ENCODE data around the gene DNAH8.

The DNAH8 gene

GRCh38 chr6:38755207-38755606 is 40.1 kb downstream of the DNAH8 start:
- in situ Hi-C loops (cut with MboI; ENCODE audit: low pct_unique_long_range_greater_than_20kb, low sequenced_read_pairs, unreplicated experiment): no loop called here
- no peak for DNase-seq (ENCODE audit: low spot score)
- TF ChIP-seq CTCF (IDR thresholded peaks at IDR 0.05; ENCODE audit: extremely low read depth, insufficient read depth, missing control alignments): no peak

- in situ Hi-C loops (cut with MboI; ENCODE audit: low pct_unique_long_range_greater_than_20kb, low sequenced_read_pairs, unreplicated experiment): no loop called here
- TF ChIP-seq CTCF (IDR thresholded peaks at IDR 0.05; ENCODE audit: extremely low read depth, insufficient read depth, missing control alignments): no peak
- no peak for DNase-seq (ENCODE audit: low spot score)
Measured at GRCh38 chr6:38755874-38756273, 40.8 kb downstream of the DNAH8 start.

- DNase-seq (ENCODE audit: low spot score): no peak
- in situ Hi-C loops (cut with MboI; ENCODE audit: low pct_unique_long_range_greater_than_20kb, low sequenced_read_pairs, unreplicated experiment): no loop called here
- no peak for TF ChIP-seq CTCF (IDR thresholded peaks at IDR 0.05; ENCODE audit: extremely low read depth, insufficient read depth, missing control alignments)
Measured at GRCh38 chr6:38760097-38760496, 45.0 kb downstream of the DNAH8 start.

- DNase-seq (ENCODE audit: low spot score): no peak
- in situ Hi-C loops (cut with MboI; ENCODE audit: low pct_unique_long_range_greater_than_20kb, low sequenced_read_pairs, unreplicated experiment): no loop called here
- no peak for TF ChIP-seq CTCF (IDR thresholded peaks at IDR 0.05; ENCODE audit: extremely low read depth, insufficient read depth, missing control alignments)
Measured at GRCh38 chr6:38762848-38763247, 47.7 kb downstream of the DNAH8 start.

GRCh38 chr6:38767560-38767959 is 52.4 kb downstream of the DNAH8 start:
- in situ Hi-C loops (cut with MboI; ENCODE audit: low pct_unique_long_range_greater_than_20kb, low sequenced_read_pairs, unreplicated experiment): no loop called here
- DNase-seq (ENCODE audit: low spot score): no peak
- TF ChIP-seq CTCF (IDR thresholded peaks at IDR 0.05; ENCODE audit: extremely low read depth, insufficient read depth, missing control alignments): no peak

GRCh38 chr6:38773338-38773737 is 58.2 kb downstream of the DNAH8 start:
- in situ Hi-C loops (cut with MboI; ENCODE audit: low pct_unique_long_range_greater_than_20kb, low sequenced_read_pairs, unreplicated experiment): no loop called here
- peak; percentile 22 for DNase-seq (ENCODE audit: low spot score)
- TF ChIP-seq CTCF (IDR thresholded peaks at IDR 0.05; ENCODE audit: extremely low read depth, insufficient read depth, missing control alignments): peak; percentile 69
